ENCODE measurements around the gene CWC22.

DNA sequence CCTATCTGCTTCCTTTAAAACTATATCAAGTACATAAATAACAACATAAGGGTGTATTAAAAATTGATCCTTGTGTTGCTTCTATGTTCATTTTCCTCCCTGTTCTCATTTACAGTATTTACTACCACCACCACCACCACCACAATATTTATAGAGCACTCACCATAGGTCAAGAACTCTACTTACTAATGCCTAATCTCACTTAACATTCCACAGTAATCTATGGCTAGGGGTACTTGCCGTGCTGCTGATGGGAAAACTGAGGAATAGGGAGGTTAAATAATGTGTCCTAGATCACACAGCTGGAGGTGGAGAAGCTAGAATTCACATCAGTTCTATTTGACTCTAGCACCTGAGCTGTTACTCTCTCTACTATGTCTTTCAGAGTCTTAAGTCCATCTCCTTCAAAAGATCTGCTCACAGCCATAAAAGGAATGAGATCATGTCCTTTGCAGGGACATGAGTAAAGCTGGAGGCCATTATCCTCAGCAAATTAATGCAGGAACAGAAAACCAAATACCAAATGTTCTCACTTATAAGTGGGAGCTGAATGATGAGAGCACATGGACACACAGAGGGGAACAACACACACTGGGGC lies 91.6 kb downstream of the CWC22 start:
- no peak for TF ChIP-seq CTCF (IDR thresholded peaks at IDR 0.05; ENCODE audit: borderline replicate concordance, extremely low read depth, low read length, poor library complexity, severe bottlenecking)
- TF ChIP-seq EZH2 (IDR thresholded peaks at IDR 0.05; ENCODE audit: borderline replicate concordance, low read depth, low read length, severe bottlenecking) = no peak

All from DND-41 (cell line).